H9 (cell line): ENCODE measurements around the gene S100A4. TPM values are rescaled to one million over a fixed set of nuclear protein-coding genes. Genes with fewer than 3 reads are reported as not detected.

Experiments
- DNase-seq: peaks from one replicate; pipeline ENCODE4 v3.0.0-alpha.2; 2017
- H2AFZ ChIP-seq: one replicate; pipeline ENCODE4 v1.6.1; 2013; ENCODE audit warnings: mild to moderate bottlenecking, low read length, control low read depth, moderate library complexity
- H2AK5ac ChIP-seq: 2 replicates; pipeline ENCODE4 v1.6.1; 2013; ENCODE audit warnings: low read length, control low read depth, mixed read lengths; ENCODE audit not compliant: insufficient read length
- H2BK120ac ChIP-seq: one replicate; pipeline ENCODE4 v1.6.1; 2013; ENCODE audit warnings: low read depth, mild to moderate bottlenecking, low read length, control low read depth, inconsistent platforms; ENCODE audit not compliant: poor library complexity, severe bottlenecking
- H2BK12ac ChIP-seq: 2 replicates; pipeline ENCODE4 v1.6.1; 2013; ENCODE audit warnings: low read length, control low read depth, mixed read lengths, low read depth; ENCODE audit not compliant: insufficient read length
- H2BK15ac ChIP-seq: 2 replicates; pipeline ENCODE4 v1.6.1; 2013; ENCODE audit warnings: low read depth, low read length, control low read depth
- H2BK20ac ChIP-seq: one replicate; pipeline ENCODE4 v1.6.1; 2013; ENCODE audit warnings: low read depth, mild to moderate bottlenecking, low read length, control low read depth, inconsistent platforms; ENCODE audit not compliant: poor library complexity, severe bottlenecking
- H2BK5ac ChIP-seq: 2 replicates; pipeline ENCODE4 v1.6.1; 2013; ENCODE audit warnings: low read length, control low read depth, mixed read lengths; ENCODE audit not compliant: insufficient read length
- H3K14ac ChIP-seq: 2 replicates; pipeline ENCODE4 v1.6.1; 2013; ENCODE audit warnings: low read length, control low read depth; ENCODE audit not compliant: insufficient read depth
- H3K18ac ChIP-seq: 2 replicates; pipeline ENCODE4 v1.6.1; 2013; ENCODE audit warnings: low read depth, mild to moderate bottlenecking, mixed read lengths, low read length, control low read depth; ENCODE audit not compliant: insufficient read length
- H3K23ac ChIP-seq: 2 replicates; pipeline ENCODE4 v1.6.1; 2013; ENCODE audit warnings: low read length, control low read depth, mixed read lengths, low read depth; ENCODE audit not compliant: insufficient read length
- H3K23me2 ChIP-seq: 2 replicates; pipeline ENCODE4 v1.6.1; 2013; ENCODE audit warnings: low read depth, mild to moderate bottlenecking, mixed read lengths, low read length, control low read depth; ENCODE audit not compliant: insufficient read length, poor library complexity, severe bottlenecking
- H3K27ac ChIP-seq: 2 replicates; pipeline ENCODE4 v1.5.1; 2013; ENCODE audit warnings: low read length, control low read depth, mixed read lengths, low read depth; ENCODE audit not compliant: insufficient read length
- H3K27me3 ChIP-seq: 2 replicates; pipeline ENCODE4 v1.6.1; 2013; ENCODE audit warnings: low read length, control low read depth, inconsistent platforms; ENCODE audit not compliant: insufficient read depth
- H3K4ac ChIP-seq: 2 replicates; pipeline ENCODE4 v1.6.1; 2013; ENCODE audit warnings: low read depth, mild to moderate bottlenecking, control low read depth, inconsistent platforms, low read length, moderate library complexity
- H3K4me1 ChIP-seq: 2 replicates; pipeline ENCODE4 v1.6.1; 2013; ENCODE audit warnings: low read length, control low read depth, inconsistent platforms; ENCODE audit not compliant: insufficient read depth
- H3K4me2 ChIP-seq: 2 replicates; pipeline ENCODE4 v1.6.1; 2013; ENCODE audit warnings: low read length, control low read depth, mixed read lengths; ENCODE audit not compliant: insufficient read length, insufficient read depth
- H3K56ac ChIP-seq: 2 replicates; pipeline ENCODE4 v1.6.1; 2013; ENCODE audit warnings: low read depth, mild to moderate bottlenecking, mixed read lengths, low read length, control low read depth; ENCODE audit not compliant: insufficient read length
- H3K79me1 ChIP-seq: 2 replicates; pipeline ENCODE4 v1.6.1; 2013; ENCODE audit warnings: low read depth, mild to moderate bottlenecking, moderate library complexity, low read length, control low read depth, inconsistent platforms; ENCODE audit not compliant: insufficient read depth, poor library complexity, severe bottlenecking
- H3K79me2 ChIP-seq: 2 replicates; pipeline ENCODE4 v1.6.1; 2013; ENCODE audit warnings: low read length, control low read depth, inconsistent platforms; ENCODE audit not compliant: insufficient read depth
- H3K9ac ChIP-seq: 2 replicates; pipeline ENCODE4 v1.6.1; 2013; ENCODE audit warnings: low read length, control low read depth, mixed read lengths; ENCODE audit not compliant: insufficient read length; ENCODE audit errors: extremely low read depth
- H3K9me3 ChIP-seq: one replicate; pipeline ENCODE4 v1.6.1; 2013; ENCODE audit warnings: low read depth, low read length, inconsistent platforms; ENCODE audit not compliant: control insufficient read depth
- H3T11ph ChIP-seq: one replicate; pipeline ENCODE4 v1.6.1; 2013; ENCODE audit warnings: mild to moderate bottlenecking, low read length, control low read depth, inconsistent platforms
- H4K20me1 ChIP-seq: one replicate; pipeline ENCODE4 v1.6.1; 2013; ENCODE audit not compliant: control insufficient read depth, insufficient read length, insufficient read depth
- H4K5ac ChIP-seq: 2 replicates; pipeline ENCODE4 v1.6.1; 2013; ENCODE audit warnings: low read depth, mild to moderate bottlenecking, mixed read lengths, low read length, control low read depth; ENCODE audit not compliant: insufficient read length
- H4K8ac ChIP-seq: replicated peaks from 2 replicates; pipeline ENCODE4 v1.6.1; 2013; ENCODE audit warnings: low read length, control low read depth, mixed read lengths, low read depth; ENCODE audit not compliant: insufficient read length
- H4K91ac ChIP-seq: 2 replicates; pipeline ENCODE4 v1.6.1; 2013; ENCODE audit warnings: low read depth, mild to moderate bottlenecking, moderate library complexity, mixed read lengths, low read length, control low read depth; ENCODE audit not compliant: insufficient read length
- H3K27ac Mint-ChIP-seq, 3 experiments: 2 replicates in 2 of 3; 3 replicates in 1 of 3; pipeline ENCODE4 v1.8.0; 2020 to 2021; ENCODE audit warnings: mixed read lengths in 3 of 3, mild to moderate bottlenecking in 1 of 3, moderate library complexity in 1 of 3
- H3K27me3 Mint-ChIP-seq: 2 replicates; pipeline ENCODE4 v1.8.0; 2021; ENCODE audit warnings: low read depth, mild to moderate bottlenecking, moderate library complexity, mixed read lengths
- H3K36me3 Mint-ChIP-seq, 3 experiments: 2 replicates in 2 of 3; 3 replicates in 1 of 3; pipeline ENCODE4 v1.8.0; 2020 to 2021; ENCODE audit warnings: low read depth in 3 of 3, mixed read lengths in 3 of 3; ENCODE audit not compliant: insufficient read depth in 1 of 3
- H3K4me1 Mint-ChIP-seq, 2 experiments: 2 replicates each; pipeline ENCODE4 v1.8.0; 2020; ENCODE audit warnings: mixed read lengths in 2 of 2
- H3K4me3 Mint-ChIP-seq, 2 experiments: 2 replicates in 1 of 2; 3 replicates in 1 of 2; pipeline ENCODE4 v1.8.0; 2020 to 2021; ENCODE audit warnings: mild to moderate bottlenecking in 2 of 2, mixed read lengths in 2 of 2, moderate library complexity in 1 of 2
- H3K9me3 Mint-ChIP-seq, 2 experiments: 2 replicates in 1 of 2; 3 replicates in 1 of 2; pipeline ENCODE4 v1.8.0; 2020; ENCODE audit warnings: mild to moderate bottlenecking in 2 of 2, mixed read lengths in 2 of 2, moderate library complexity in 1 of 2
- WGBS: extraction: QIAGEN DNeasy Blood & Tissue Kit; methylation state at CpG from one replicate; pipeline ENCODE4 v1.1.7; 2013; ENCODE audit warnings: missing lambda C conversion rate, low lambda C conversion rate, mixed read lengths; ENCODE audit not compliant: insufficient read length; ENCODE audit errors: extremely low coverage; 5-methylcytosine and 5-hydroxymethylcytosine counted together
- total RNA-seq: library from RNA; stranded (reverse); gene quantifications from 2 replicates; pipeline ENCODE4 v1.2.1, GENCODE V29; 2021
- TF ChIP-seq, protein P1 (sequence below): fragments of 200-600 bp; sonication (generic); conservative IDR thresholded peaks from 3 replicates; pipeline ENCODE4 v1.8.0; 2021; ENCODE audit warnings: antibody characterized with exemption, mild to moderate bottlenecking

Gene S100A4
- total RNA-seq, 1 experiment from 2014 or later, result 9.0 TPM

DNA sequence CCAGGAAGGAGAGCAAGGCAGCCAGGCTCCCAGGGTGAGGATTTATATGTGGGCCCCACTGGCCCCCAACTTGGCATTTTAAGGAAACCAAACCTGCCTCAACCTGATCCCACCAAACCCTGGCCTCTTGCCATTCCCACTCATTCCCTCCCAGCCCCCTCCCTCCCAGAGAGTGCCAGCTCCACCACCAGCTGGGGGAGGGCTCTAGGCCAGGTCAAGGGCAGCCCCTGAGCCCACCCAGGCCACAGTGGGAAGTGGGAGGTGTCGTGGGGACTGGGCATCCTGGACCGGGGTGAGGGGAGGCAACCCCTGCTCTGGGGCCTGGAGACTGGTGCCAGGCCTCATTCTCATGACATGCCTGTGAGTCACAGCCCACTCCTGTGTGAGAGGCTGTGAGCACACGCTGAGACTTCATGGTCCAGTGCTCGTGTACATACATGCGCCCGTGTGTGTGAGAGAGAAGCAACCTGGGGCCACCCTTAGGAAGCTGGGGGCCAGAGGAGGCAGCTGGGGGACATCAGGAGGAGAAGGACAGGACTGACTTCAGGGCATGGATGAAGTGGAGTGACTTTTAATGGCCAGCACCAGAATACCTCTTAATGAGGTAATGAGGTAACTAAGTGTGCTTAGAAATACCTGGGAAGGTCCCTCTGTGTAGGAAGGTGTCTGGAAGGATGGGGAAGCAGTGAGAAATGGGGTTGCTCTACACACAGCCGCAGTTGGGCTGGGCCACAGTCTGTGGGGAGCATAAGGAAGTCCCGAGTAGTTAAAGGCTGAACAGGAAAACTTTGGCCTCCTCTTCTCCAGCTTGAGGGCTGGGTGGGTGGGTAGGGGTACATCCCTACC lies 20.1 kb upstream of the S100A4 start, which contains the start of gene S100A2:
S100A2 (minus strand) TSS at position 316 of the 846 bp plus-strand sequence. CDS start 1,967 bp downstream, outside the sequence.
- no peaks in the 10 kb centered on the region for H3K36me3 Mint-ChIP-seq
- Histone ChIP-seq H3K4me1 (peaks cover 7% of the 10 kb centered on the region; the same call in 1 of the 2 replicates), H4K20me1 (peaks cover 3% of the 10 kb centered on the region), H4K91ac (no peak within 1 kb of the TSS), H3K79me1 (no peaks in the 10 kb centered on the region), H2BK5ac (no peak within 1 kb of the TSS), H4K8ac (no peak within 1 kb of the TSS), H3K56ac (no peak within 1 kb of the TSS), H3T11ph (no peak within 1 kb of the TSS), H2AFZ (no peak within 1 kb of the TSS), H3K9me3 (no peaks in the 10 kb centered on the region), H3K9ac (no peak within 1 kb of the TSS), H2BK12ac (peak within 1 kb of the TSS; percentile 46), H2BK20ac (no peak within 1 kb of the TSS), H2BK120ac (no peak within 1 kb of the TSS), H3K4me2 (no peak within 1 kb of the TSS), H3K23me2 (no peaks in the 10 kb centered on the region), H3K79me2 (no peaks in the 10 kb centered on the region), H3K14ac (peak within 1 kb of the TSS; percentile 85), H3K4ac (no peak within 1 kb of the TSS), H2BK15ac (0 out of 2 replicates have a peak within 1 kb of the TSS, but pooled peaks have one; percentile 77), H3K23ac (no peak within 1 kb of the TSS), H3K27me3 (no peaks in the 10 kb centered on the region), H2AK5ac (no peak within 1 kb of the TSS), H4K5ac (no peak within 1 kb of the TSS), H3K27ac (no peak within 1 kb of the TSS), H3K18ac (peak within 1 kb of the TSS; percentile 78)
- H3K27ac Mint-ChIP-seq, result peak within 1 kb of the TSS in 2 of 3 experiments; percentile 76 to 97; a peak in 4 of 7 replicates
- TF ChIP-seq, protein P1, sequence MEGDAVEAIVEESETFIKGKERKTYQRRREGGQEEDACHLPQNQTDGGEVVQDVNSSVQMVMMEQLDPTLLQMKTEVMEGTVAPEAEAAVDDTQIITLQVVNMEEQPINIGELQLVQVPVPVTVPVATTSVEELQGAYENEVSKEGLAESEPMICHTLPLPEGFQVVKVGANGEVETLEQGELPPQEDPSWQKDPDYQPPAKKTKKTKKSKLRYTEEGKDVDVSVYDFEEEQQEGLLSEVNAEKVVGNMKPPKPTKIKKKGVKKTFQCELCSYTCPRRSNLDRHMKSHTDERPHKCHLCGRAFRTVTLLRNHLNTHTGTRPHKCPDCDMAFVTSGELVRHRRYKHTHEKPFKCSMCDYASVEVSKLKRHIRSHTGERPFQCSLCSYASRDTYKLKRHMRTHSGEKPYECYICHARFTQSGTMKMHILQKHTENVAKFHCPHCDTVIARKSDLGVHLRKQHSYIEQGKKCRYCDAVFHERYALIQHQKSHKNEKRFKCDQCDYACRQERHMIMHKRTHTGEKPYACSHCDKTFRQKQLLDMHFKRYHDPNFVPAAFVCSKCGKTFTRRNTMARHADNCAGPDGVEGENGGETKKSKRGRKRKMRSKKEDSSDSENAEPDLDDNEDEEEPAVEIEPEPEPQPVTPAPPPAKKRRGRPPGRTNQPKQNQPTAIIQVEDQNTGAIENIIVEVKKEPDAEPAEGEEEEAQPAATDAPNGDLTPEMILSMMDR, result no peak
- no peak for DNase-seq
- H3K9me3 Mint-ChIP-seq, result no peaks in the 10 kb centered on the region
- peaks cover 33 to 35% of the 10 kb centered on the region in 2 experiments for H3K4me1 Mint-ChIP-seq
- WGBS, result no CpG with 5 or more reads among the region's 8 CpGs
- peak within 1 kb of the TSS in 1 of 2 experiments; percentile 64; a peak in 2 of 5 replicates for H3K4me3 Mint-ChIP-seq
- peaks cover 10% of the 10 kb centered on the region for H3K27me3 Mint-ChIP-seq
